HG03097 (cell line): ENCODE measurements around the gene YARS1.
"Not testable (repeated sequence)": the region's sequence is repeated elsewhere in the genome, so short reads cannot be mapped to it uniquely, and the experiment has no call there.

Experiments used
- ATAC-seq: cut with Tn5 transposase; IDR thresholded peaks from one replicate; pipeline ENCODE4 v1.9.1; 2021; ENCODE audit not compliant: unreplicated experiment, low FRiP score

The YARS1 gene

DNA sequence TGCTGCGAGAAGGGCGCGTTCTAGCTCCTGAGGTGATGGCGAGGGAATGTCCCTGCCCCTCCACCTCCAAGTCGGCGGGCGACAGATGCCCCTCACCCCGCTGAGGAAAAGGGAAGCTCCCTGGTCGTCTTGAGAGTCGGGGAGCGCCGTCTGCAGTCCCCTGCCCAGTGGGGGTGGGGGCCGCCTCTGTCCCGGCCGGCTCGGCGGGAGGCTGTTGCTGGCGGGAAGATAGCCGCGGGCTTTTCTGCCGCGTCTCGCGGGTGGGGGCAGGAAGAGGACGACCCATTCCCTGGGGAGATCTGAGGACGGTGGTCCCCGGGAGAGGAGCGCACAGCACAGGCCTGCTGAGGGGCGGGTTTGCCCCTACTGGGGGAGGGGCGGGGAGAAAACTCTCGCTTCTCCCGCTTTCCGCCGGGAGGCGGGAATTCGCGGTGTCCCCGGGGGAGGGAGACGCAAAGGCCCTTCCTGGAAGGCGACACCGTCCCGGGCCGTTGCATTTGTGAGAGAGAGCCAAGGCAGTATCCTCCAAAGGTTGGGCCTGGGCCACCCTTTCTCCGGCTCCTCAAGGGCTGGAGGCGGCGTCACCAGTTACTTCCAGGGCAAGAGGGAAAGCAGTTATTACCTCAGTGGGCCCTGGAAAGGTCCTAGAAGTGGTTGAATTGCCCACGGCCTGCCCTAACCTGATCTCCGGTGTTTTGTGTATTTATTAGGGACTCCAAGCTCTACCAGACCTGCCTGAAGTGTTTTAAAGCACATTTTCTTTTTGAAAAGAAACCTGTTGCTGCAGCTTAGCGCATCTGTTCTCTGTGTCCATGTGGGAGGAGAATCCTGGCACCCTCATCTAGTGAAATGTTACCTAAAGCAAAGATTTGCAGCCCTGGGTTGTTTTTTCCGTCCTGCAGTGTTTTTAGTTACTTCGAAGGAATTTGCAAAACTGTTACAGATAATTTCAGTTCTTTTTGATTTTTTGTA lies 943 bp upstream of the YARS1 start:
- peak; percentile 6 for ATAC-seq

DNA sequence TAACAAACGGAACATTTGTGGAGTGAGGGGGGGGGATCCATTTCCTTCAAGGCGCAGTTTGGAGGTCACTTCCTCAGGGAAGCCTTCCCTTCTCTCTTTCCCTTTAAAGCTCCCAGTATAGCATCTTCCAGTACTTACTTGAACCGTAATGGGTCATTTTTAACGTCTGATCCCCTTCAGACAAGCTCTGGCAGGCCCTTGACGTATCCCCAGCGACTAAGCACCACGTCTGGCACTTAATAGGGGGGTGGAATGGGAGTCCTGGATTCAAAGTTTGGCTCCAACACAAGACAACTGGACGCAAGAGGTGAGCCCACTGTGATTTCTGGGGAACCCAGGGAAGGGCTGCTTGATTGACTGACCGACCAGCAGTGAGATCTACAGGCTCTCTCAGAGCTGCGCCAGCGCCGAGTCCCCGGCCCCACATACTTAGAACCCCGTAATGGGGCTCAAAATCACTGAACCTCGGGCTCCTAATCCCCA lies 441 bp downstream of the YARS1 start:
- peak; percentile 1 for ATAC-seq

DNA sequence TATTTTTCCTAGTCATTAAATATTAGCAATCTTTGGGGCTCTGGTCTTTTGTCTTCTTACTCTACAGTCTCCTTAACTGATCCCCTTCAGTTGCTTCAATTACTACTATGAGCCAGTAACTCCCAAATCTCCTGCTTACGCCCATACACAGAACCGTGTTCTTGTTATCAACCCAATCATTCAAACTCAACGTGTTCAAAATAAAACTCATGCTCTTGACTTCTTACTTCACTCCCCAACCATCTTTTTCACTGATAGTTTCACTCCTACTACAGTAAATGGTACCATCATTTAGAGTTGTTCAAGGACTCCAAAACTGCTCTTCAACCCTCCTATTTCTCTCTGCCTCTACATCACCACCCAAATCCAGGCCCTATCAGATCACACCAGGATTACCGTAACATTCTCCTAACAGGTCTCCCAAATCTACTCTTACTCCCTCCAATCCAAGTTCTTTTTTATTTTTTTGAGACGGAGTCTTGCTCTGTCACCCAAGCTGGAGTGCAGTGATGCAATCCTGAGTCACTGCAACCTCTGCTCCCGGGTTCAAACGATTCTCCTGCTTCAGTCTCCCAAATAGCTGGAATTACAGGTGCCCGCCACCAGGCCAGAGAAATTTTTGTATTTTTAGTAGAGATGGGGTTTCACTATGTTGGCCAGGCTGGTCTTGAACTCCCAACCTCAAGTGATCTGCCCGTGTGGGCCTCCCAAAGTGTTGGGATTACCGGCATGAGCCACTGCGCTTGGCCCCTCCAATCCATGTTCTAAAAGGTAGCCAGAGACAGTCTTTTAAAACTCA lies 3.0 kb downstream of the YARS1 start:
- no peak for ATAC-seq

DNA sequence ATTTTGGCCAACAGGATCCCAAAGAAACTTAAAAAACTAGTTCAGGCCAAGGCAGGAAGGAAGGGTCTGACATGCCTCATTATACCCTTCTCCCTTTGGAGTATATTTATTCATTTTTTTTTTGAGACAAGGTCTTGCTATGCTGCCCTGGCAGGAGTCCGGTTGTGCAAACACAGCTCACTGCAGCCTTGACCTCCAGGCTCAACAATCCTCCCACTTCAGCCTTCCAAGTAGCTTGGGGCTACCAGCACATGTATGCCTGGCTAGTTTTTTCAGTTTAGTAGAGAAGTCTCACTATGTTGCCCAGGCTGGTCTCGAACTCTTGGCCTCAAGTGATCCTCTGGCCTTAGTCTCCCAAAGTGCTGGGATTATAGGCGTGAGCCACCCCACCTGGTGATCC lies 5.2 kb downstream of the YARS1 start:
- no peak for ATAC-seq

DNA sequence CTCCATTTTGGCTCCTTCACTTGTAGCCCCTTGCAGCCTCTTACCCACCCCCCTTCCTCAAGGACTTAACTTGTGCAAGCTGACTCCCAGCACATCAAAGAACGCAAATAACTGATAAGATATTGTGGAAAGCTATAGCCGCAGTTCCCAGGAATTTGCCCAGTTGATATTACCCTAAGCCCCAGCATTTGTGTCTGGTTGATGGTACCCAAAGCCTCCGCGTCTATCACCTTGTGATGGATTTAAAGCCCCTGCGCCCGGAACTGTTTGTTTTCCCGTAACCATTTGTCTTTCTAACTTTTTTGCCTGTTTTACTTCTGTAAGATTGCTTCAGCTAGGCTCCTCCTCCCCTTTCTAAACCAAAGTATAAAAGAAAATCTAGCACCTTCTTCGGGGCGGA lies 5.9 kb downstream of the YARS1 start:
- ATAC-seq, result no peak

DNA sequence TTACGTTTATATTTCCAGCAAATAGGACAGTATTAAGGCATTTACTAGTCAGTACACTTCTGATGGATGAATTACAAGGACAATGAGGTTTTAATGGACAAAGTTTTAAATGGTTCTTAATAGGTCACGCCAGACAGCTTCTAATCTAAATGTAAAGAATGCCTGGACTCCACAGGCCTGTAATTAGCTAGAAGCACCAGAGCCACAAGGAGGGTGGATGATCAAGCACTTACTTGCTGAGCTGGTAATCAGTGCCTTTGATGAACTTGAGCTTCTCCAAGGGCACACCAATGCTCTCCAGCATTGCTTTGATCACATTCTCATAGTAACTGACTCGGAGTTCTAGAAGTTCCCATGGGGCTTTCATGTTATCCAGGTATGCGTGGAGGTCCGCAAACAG lies 6.8 kb downstream of the YARS1 start:
- ATAC-seq, result no peak

DNA sequence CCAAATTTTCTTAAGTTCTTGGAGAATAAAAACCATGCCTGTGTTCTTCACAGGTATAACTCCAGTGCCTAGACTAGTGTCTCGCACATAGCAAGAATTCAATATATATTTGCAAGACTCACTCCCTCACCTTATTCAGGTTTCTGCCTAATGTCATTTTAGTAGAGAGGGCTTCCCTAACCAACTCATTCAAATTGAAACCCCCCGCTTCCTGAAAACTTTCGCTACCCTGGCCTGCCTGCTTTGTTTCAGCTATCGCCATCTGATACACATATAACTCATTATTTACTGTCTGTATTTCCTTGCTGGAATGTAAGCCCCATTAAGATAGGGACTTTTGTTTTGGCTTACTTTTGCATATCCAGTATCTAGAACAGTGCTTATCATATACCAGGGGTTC lies 8.6 kb downstream of the YARS1 start:
- no peak for ATAC-seq

DNA sequence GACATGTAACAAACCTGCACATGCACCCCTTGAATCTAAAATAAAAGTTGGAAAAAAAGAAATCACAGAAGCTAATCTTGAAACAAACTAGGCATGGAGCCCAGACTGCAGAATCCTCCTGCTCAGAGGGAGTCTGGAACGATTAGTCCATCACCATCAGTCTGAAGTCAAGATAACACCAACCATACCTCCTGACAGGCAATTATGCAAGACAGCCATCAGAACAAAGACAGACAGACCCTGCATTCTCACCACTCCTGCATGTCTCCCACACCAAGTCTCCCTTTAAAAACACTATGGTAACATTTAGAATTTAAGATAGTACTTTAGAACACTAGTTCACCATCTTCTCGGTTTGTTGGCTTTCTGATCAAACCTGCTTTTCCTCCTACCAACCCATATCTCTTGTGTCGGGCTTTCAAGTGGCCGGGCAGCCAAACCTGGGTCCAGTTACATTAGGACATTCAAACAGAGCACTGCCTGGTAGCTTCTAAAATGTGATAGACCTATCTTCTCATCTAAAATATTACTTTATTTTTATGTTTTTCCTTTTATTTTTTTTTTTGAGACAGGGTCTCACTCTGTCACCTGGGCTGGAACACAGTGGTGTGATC lies 10.1 kb downstream of the YARS1 start:
- ATAC-seq, result no peak

DNA sequence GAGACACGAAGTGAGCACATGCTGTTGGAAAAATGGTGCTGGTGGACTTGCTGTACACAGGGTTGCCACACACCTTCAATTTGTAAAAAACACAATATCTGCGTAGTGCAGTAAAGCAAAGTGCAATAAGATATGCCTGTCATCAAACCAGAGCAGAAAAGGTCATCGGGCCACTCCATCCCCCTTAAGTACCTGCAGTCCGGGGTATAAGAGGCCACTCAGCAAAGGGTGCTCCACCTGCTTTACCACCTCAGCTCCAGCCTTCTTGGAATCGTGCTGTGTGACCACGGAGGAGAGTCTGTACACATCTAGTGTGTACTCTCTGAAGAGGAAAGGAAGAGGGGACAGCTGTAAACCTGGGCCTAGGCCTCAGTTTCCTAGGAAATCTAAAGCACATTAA lies 10.9 kb downstream of the YARS1 start:
- ATAC-seq, result no peak

DNA sequence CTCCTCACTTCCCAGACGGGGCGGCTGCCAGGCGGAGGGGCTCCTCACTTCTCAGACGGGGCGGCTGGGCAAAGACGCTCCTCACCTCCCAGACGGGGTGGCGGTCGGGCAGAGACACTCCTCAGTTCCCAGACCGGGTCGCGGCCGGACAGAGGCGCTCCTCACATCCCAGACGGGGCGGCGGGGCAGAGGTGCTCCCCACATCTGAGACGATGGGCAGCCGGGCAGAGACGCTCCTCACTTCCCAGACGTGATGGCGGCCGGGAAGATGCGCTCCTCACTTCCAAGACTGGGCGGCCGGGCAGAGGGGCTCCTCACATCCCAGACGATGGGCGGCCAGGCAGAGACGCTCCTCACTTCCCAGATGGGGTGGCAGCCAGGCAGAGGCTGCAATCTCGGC lies 12.7 kb downstream of the YARS1 start:
- ATAC-seq, result not testable (repeated sequence)

DNA sequence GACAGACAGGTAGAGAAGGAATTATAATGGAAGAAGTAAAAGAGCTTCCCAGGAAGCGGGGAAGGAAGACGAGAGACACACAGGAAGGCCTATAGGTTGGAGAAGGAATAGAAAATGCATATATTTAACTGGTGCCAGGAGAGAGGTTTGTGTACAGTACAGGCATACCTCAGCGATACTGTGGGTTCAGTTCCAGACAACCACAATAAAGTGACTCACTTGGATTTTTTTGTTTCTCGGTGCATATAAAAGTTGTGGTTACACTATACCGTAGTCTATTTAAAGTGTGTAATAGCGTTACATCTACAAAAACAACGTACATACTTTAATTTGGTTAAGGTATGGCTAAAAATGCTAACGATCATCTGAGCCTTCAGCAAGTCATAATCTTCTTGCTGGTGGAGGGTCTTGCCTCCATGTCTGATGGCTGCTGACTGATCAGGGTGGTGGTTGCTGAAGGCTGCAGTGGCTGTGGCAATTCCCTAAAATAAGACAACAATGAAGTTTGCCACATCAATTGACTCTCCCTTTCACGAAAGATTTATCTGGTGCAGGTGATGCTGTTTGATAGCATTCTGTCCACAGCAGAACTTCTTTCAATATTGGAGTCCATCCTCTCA lies 16.0 kb downstream of the YARS1 start:
- ATAC-seq, result no peak

DNA sequence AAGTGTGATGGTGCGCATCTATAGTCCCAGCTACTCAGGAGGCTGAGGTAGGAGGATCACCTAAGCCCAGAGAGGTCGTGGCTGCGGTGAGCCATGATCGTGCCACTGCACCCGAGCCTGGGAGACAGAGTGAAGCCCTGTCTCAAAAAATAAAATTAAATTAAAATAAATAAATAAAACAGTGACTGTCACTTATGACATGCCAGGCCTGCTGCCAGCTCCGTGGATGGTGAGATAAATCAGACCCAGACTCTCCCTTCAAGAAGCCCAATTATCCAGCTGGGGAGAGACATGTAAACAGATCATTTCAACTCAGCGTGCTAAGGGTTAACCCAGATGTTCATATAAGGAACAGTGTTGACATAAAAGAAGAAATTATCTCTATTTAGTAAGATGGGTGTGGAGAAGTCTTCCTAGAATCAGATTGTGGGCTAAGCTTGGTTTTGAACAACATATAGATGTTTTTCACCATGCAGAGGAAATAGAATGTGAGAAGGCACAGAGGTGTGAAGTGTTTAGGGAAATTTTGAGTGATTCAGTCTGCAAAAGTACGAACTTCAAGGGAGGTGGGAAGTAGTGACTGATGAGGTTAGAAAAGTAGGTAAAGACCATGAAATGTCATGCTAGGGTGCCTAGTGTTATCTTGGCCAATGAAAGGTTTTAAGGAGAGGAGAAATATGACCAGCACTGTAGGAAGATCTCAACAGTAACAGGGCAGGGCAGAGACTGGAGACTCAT lies 18.3 kb downstream of the YARS1 start:
- ATAC-seq, result no peak

DNA sequence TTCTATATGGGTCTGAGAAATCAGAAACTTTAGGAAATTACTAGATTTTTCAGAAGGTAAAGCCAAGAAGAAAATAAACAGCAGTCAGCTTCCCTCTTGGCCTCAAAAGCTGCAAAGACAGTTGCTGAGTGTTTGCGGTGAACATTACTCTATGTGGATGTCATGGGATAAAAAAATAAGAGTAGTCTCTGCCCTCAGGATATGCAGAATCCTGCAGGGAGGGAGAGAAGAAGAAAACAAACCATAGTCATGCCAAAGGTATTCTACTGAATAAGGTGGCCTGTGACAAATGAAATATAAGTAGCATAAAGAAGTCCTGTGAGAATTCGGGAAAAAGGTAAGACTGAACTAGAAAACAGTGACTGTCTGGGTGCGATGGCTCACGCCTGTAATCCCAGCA lies 19.0 kb downstream of the YARS1 start:
- ATAC-seq, result no peak

DNA sequence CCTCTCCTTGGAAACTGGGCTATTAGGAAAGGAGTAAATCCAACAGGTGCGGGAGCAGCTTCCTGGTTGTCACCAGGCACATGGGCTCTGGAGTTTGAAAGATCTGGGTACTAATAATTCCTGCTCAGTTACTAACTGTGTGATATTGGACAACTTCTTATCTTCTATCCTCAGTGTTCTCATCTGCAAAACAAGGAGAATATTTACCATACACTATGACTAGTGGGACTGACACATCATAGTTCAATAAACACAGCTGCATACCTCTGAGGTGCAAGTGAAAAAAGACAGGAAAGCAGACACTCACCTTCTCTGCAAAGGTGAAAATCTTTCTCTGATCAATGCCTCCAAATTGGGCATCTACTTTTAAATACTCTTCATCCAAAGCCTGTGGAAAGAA lies 19.7 kb downstream of the YARS1 start:
- no peak for ATAC-seq

DNA sequence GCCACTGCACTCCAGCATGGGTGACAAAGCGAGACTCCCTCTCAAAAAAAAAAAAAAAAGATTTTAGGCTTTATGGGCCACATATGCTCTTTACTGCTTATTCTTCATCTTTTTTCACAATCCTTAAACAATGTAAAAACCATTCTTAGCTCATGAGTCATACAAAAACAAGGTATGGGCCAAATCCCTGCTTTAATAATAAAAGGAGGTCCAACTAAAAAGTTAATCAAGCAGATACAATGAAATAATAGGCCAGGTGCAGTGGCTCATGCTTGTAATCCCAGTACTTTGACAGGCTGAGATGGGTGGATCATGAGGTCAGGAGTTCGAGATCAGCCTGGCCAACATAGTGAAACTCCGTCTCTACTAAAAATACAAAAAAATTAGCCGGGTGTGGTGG lies 21.4 kb downstream of the YARS1 start:
- ATAC-seq, result not testable (repeated sequence)

DNA sequence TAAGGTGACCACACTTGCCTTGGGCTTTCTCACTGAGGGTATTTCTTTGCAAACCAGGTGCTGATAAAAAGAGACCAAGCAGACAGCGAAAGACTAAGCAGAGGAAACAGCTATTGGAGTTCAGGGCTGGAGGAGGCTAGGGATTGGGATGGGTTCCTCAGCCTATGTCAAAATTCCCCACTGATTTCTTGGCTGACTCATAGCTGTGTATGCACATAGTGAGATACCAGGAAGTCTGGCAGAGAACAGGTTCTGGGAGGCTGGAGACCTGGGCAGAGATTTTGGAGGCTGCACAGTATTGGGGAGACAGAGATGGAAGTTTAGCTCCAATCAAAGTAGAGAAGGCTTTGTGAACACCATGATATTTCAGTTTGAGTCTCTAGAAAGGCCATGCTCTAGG lies 25.3 kb downstream of the YARS1 start:
- ATAC-seq, result no peak

DNA sequence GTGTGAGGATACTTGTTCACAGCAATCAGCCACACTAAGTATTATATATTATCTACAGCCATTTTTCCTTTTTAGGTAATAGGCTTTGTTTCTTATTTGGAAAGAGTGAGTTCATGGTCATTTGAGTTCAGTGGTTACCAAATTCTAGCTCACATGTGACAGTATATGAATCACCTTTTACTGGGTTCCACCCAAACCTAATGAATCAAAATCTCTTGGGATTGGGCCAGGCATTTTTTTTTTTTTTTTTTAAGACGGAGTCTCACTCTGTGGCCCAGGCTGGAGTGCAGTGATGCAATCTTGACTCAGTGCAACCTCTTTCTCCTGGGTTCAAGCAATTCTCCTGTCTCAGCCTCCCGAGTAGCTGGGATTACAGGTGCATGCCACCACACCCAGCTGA lies 27.8 kb downstream of the YARS1 start:
- ATAC-seq, result not testable (repeated sequence)

DNA sequence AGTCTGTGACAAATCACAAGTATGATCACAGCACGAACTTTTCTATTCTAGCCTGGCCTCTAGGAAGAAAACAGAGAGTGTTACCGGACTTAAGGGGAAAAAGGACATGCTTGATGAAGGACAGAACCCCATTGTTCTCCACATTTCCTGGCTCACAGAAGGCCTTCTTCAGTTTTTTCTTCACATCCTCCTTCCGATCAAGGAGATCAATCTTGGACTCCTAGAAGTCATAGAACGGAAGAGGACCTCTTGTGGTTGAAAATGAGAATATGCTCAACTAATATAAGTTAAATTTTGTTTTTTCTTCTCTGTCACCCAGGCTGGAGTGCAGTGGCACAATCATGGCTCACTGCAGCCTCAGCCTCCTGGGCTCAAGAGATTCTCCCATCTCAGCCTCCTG lies 30.3 kb downstream of the YARS1 start:
- ATAC-seq, result no peak

DNA sequence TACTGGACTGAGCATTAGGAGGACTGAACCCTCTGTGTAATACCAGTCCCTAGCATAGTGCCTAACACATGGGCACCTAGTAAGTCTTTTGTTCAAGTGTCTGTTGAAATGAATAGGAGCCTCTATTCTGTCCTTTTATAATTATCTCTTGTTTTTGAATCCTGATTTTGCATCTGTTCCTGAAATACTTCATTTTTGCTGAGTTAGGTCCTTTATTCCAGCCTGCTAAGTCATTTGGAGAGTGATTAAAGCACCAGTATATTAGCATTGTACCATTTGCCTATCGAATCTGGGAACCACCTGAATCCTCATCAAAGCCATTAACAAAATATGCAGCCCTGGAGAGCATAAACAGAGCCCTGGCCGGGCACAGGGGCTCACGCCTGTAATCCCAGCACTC lies 32.3 kb downstream of the YARS1 start:
- ATAC-seq, result no peak

DNA sequence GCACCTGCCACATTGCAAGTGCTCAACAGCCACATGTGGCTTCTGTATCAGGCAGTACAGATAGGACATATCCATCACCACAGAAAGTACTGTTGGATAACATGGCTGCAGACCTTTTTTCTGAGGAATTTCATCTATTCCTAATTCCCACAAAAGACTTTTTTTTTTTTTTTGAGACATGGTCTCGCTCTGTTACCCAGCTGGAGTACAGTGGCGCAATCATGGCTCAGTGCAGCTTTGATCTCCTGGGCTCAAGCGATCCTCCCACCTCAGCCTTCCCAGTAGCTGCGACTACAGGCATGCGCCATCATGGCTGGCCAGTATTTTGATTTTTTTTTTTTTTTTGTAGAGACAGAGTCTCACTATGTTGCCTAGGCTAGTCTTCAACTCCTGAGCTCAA lies 33.3 kb downstream of the YARS1 start:
- ATAC-seq, result no peak
